GM12892 (cell line): Measurements from ENCODE around the gene MAGEF1.

ENCODE experiments used
- DNase-seq: peaks from one replicate; pipeline ENCODE4 v3.0.0; 2011; ENCODE audit not compliant: insufficient read length
- FAIRE-seq: peaks from 2 replicates; lab custom pipeline; 2011; peaks lifted over from hg19 to GRCh38; lab: Jason Lieb, UNC
- POLR2A ChIP-seq: IDR thresholded peaks from 2 replicates; pipeline ENCODE4 v1.6.1; 2011; ENCODE audit warnings: low read depth, low read length, control low read depth
- POLR2AphosphoS5 ChIP-seq: IDR thresholded peaks from 2 replicates; pipeline ENCODE4 v1.6.1; 2011; ENCODE audit warnings: low read depth, low read length, control low read depth
- TAF1 ChIP-seq: IDR thresholded peaks from 2 replicates; pipeline ENCODE4 v1.6.1; 2011; ENCODE audit warnings: low read depth, mild to moderate bottlenecking, control low read depth, low read length, borderline replicate concordance

Gene MAGEF1

DNA sequence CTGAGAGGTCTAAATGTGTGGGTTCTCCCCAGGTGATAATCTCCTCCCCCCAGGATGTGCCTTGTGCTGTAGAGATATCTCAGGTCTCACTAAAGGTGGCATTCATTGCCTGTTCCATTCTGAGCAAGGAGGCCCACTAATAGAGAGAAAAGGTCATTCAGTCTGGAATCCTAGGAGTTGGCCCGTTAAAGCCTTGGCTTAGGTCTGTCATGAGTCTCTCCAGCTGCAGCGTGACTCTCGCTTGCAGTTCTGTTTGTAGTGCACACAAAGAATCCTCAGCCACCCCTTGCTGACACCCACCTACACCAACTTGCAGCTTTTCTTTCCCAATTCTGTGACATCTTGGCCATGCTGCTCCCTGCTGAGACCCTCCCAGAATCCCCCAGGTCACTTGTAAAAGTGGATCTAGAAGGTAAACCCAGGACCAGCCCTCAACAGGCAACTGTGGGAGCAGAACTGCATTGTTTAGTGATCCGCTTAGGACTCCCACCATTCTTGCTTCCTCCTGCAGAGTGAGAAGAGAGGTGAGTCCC, 17.7 kb downstream of the MAGEF1 start:
- TF ChIP-seq POLR2A (no peak), TAF1 (no peak), POLR2AphosphoS5 (no peak)
- DNase-seq (no peak), FAIRE-seq (no peak)

- DNase-seq (no peak), FAIRE-seq (no peak)
- TF ChIP-seq TAF1 (no peak), POLR2A (no peak), POLR2AphosphoS5 (no peak)
These were observed 18.6 kb downstream of the MAGEF1 start for GRCh38 chr3:184693011-184693975.

GRCh38 chr3:184691397-184692231, 20.2 kb downstream of the MAGEF1 start:
- FAIRE-seq (no peak), DNase-seq (no peak)
- TF ChIP-seq POLR2A, result no peak
- TF ChIP-seq POLR2AphosphoS5, result no peak
- no peak for TF ChIP-seq TAF1

DNA sequence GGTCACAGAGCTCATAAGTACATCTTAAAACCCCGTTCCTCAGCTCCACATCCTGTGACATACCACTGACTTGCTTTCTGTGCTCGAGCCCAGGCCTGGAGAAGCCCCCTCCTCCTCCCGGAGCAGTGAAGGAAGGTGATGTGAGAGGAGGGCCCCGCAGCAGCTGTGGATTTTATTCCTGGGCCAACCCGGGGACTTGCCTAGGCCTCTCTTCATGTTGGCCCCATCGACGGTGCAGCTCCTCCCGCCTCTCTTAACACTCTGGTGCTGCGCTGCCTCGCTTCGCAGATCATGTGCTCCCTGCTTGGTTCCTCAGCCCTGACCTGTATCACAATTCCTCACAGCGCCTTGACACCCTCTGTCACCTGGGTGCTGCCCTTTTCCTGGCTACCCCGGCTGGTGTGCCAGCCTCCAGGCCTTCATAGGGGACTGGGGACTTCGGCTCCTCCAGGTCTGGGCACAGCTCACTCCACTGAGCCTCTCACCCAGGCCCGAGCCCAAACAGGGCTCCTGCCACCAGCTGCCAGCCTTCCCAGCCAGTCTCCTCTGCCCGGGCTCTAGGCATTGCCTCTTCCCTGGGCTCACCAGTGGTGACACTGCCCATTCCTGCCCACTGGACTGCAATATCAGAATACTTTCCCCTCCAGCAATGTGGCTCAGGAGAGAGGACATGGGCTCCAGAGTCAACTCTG, 21.5 kb downstream of the MAGEF1 start:
- TF ChIP-seq TAF1, result no peak
- no peak for TF ChIP-seq POLR2A
- no peak for TF ChIP-seq POLR2AphosphoS5
- FAIRE-seq (no peak), DNase-seq (no peak)

GRCh38 chr3:184688882-184689271, 23.0 kb downstream of the MAGEF1 start:
- no peak for TF ChIP-seq POLR2A
- DNase-seq, result no peak
- no peak for FAIRE-seq

GRCh38 chr3:184688251-184688881, 23.5 kb downstream of the MAGEF1 start:
- TF ChIP-seq POLR2A, result no peak
- TF ChIP-seq TAF1, result no peak
- TF ChIP-seq POLR2AphosphoS5, result no peak
- DNase-seq (no peak), FAIRE-seq (no peak)

- DNase-seq, result no peak
- no peak for FAIRE-seq
- no peak for TF ChIP-seq POLR2A
- no peak for TF ChIP-seq POLR2AphosphoS5
- TF ChIP-seq TAF1, result no peak
These were observed 24.4 kb downstream of the MAGEF1 start for GRCh38 chr3:184687363-184688015.

GRCh38 chr3:184685646-184686045, 26.2 kb downstream of the MAGEF1 start:
- TF ChIP-seq POLR2AphosphoS5, result no peak
- no peak for TF ChIP-seq POLR2A
- TF ChIP-seq TAF1, result no peak
- DNase-seq (no peak), FAIRE-seq (no peak)

- FAIRE-seq (no peak), DNase-seq (no peak)
- no peak for TF ChIP-seq POLR2AphosphoS5
- TF ChIP-seq TAF1, result no peak
- no peak for TF ChIP-seq POLR2A
These were observed 26.8 kb downstream of the MAGEF1 start for GRCh38 chr3:184685055-184685454.

DNA sequence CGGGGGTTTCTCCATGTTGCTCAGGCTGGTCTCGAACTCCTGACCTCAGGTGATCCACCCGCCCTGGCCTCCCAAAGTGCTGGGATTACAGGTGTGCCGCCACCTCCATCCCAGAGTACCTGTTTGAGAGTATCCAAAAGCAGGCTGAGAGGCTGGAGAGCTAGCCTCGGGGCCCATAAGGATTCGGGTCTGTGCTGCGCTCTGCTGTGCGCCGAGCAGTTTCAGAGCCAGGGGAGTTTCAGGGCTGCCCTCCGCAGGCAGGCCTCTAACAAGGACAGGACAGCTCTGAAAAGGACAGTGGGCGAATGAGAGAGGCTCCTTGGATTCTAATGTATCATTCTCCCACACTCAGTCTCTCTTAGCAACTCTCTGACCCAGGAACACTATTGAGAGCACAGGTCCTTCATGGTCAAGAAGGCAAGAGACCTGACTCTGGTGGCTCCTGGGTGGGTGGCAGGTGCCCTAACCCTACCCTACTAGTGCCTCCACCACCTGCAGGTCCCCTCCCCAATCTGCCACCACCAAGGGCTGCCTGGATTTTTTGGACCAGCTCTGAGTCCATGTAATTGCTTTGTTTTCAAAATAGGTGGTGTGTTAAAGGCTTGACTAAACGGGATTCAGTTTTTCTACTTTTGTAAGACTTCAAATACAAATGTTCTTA, 27.8 kb downstream of the MAGEF1 start:
- no peak for DNase-seq
- FAIRE-seq, result no peak
- TF ChIP-seq POLR2A (no peak), TAF1 (no peak), POLR2AphosphoS5 (no peak)
